ENCODE results near the gene CREB5.

CREB5 gene

DNA sequence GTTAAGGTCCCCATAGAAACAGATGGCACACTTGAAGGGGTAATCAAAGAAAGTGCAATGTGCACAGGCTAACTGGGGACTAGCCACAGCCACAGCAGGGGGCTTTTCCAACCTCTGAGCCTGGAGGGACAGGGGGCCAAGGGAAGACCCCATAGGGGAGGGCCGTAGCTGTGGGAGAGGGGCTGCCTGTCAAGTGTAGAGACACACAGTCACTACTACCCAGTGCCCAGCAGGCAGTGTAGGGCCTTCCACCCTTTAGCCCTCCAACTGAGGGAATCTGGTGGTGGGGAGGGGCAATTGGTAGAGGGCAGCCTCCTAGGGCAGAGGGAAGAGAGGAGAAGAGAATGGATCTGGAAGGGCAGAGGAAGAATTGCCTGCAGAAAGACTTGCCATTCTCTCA lies 54.6 kb downstream of the CREB5 start:
- H3K9me3 Mint-ChIP-seq: no peaks in the 10 kb centered on the region
- H3K4me1 Mint-ChIP-seq (ENCODE audit: low read depth): no peaks in the 10 kb centered on the region
- H3K27ac Mint-ChIP-seq: no peak overlapping the region
- DNase-seq (ENCODE audit: low spot score): no peak
- H3K4me3 Mint-ChIP-seq: no peak overlapping the region
- no peaks in the 10 kb centered on the region for H3K27me3 Mint-ChIP-seq (ENCODE audit: low read depth)
- H3K36me3 Mint-ChIP-seq (ENCODE audit: low read depth): no peaks in the 10 kb centered on the region

DNA sequence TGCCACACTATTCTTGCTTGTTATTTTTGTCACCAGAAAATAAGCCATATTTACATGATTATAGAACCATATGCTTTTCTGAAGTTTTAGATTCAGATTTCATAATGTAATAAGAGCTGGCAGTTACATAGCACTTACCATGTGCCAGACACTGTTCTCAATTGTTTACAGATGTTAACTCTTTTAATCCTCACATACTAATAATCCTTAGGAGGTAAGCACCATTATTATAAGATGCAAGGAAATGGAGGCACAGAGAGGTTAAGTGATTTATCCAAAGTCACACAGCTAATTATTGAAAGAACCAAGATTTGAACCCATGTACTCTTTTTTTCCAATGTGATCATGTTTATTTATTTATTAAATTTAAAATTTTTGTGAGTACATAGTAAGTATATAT lies 57.2 kb downstream of the CREB5 start:
- H3K27me3 Mint-ChIP-seq (ENCODE audit: low read depth): peaks cover 3% of the 10 kb centered on the region
- H3K27ac Mint-ChIP-seq: no peak overlapping the region
- H3K4me1 Mint-ChIP-seq (ENCODE audit: low read depth): no peaks in the 10 kb centered on the region
- no peak overlapping the region for H3K4me3 Mint-ChIP-seq
- no peaks in the 10 kb centered on the region for H3K9me3 Mint-ChIP-seq
- H3K36me3 Mint-ChIP-seq (ENCODE audit: low read depth): no peaks in the 10 kb centered on the region
- DNase-seq (ENCODE audit: low spot score): no peak

DNA sequence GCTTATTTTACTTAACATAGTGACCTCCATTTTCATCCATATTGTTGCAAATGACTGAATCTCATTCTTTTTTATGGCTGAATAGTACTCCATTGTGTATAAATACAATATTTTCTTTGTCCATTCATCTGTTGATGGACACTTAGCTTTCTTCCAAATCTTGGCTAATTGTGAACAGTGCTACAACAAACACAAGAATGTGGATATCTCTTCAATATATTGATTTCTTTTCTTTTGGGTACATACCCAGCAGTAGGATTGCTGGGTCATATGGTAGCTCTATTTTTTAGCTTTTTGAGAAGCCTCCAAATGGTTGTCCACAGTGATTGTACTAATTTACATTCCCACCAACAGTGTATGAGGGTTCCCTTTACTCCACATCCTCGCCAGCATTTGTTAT lies 58.0 kb downstream of the CREB5 start:
- Mint-ChIP-seq H3K27me3 (ENCODE audit: low read depth) (peaks cover 3% of the 10 kb centered on the region), H3K27ac (no peak overlapping the region), H3K4me3 (no peak overlapping the region), H3K9me3 (no peaks in the 10 kb centered on the region), H3K36me3 (ENCODE audit: low read depth) (no peaks in the 10 kb centered on the region), H3K4me1 (ENCODE audit: low read depth) (no peaks in the 10 kb centered on the region)
- DNase-seq (ENCODE audit: low spot score): no peak

DNA sequence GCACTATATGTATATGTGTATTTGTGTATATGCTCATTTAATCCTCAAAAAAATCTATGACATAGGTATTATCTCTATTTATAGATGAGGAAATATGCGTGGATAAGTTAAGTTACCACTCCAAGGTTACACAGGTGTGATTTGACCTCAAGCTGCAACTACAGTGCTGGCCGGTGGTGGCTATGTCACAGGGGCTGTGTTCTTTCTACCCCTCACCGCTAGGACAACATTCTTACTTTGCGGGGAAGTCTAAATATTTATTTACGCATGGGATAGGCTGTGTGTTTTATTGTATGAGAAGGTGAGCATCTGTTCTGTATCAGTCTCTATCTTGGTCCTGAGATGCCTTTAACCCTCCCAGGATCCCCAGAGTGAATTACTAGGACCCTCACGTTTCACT lies 60.0 kb downstream of the CREB5 start:
- H3K9me3 Mint-ChIP-seq: no peaks in the 10 kb centered on the region
- peaks cover 3% of the 10 kb centered on the region for H3K27me3 Mint-ChIP-seq (ENCODE audit: low read depth)
- no peaks in the 10 kb centered on the region for H3K36me3 Mint-ChIP-seq (ENCODE audit: low read depth)
- no peak overlapping the region for H3K27ac Mint-ChIP-seq
- H3K4me1 Mint-ChIP-seq (ENCODE audit: low read depth): no peaks in the 10 kb centered on the region
- no peak overlapping the region for H3K4me3 Mint-ChIP-seq
- DNase-seq (ENCODE audit: low spot score): no peak

DNA sequence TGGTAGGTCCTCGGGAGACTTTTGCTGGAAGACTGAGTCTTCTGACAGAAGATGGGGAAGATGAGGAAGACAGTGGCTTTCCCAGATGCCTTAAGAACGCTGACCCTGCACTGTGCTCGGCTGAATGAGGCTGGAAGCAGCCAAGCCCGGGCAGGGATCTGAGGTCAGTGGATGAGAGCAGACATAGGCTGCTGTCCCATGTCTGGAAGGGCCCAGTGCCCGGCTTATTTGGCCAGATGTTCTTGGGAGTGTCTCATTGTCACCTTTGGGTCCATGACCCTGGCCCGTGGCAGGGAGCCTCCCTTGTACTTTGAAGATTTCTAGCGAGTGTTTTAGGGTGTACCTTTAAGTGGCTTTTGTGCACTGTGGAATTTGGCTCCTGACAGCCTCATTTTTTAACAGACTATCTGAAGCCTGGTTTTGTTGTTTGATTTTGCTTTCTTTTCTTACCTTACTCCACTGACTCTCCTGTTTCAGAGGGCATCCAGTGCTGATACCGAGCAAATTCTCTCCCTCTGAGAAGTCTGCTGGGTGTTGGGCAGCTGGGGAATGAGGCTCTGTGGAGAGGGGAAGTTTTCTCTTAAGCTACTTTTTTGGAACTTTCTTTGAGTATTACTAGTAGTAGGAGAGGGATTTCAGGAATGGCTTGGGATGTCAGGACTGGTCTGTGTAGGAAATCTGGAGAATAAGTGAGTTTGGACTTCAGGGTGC lies 61.4 kb downstream of the CREB5 start:
- Mint-ChIP-seq H3K27ac (no peak overlapping the region), H3K27me3 (ENCODE audit: low read depth) (peaks cover 3% of the 10 kb centered on the region), H3K36me3 (ENCODE audit: low read depth) (no peaks in the 10 kb centered on the region), H3K9me3 (no peaks in the 10 kb centered on the region), H3K4me3 (no peak overlapping the region), H3K4me1 (ENCODE audit: low read depth) (no peaks in the 10 kb centered on the region)
- DNase-seq (ENCODE audit: low spot score): no peak

DNA sequence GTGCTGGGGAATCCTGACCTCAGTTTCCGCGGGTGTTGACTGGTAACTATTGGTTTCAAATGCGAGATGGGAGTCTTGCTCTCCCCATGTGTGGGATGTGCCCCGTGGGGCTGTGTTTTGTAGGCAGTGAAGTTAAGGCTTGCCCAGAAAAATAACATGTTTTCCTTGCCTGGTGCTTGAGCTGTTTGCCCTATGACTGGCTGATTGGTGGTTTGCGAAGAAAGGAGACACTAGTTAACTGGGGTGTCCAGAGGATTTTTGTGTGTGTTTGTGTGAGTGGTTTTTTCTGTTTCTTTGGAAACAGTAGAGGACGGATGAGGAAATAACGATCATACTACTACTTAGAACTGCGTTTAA lies 61.9 kb downstream of the CREB5 start:
- no peak for DNase-seq (ENCODE audit: low spot score)
- Mint-ChIP-seq H3K36me3 (ENCODE audit: low read depth) (no peaks in the 10 kb centered on the region), H3K4me3 (no peak overlapping the region), H3K4me1 (ENCODE audit: low read depth) (no peaks in the 10 kb centered on the region), H3K9me3 (no peaks in the 10 kb centered on the region), H3K27me3 (ENCODE audit: low read depth) (peaks cover 3% of the 10 kb centered on the region), H3K27ac (no peak overlapping the region)

DNA sequence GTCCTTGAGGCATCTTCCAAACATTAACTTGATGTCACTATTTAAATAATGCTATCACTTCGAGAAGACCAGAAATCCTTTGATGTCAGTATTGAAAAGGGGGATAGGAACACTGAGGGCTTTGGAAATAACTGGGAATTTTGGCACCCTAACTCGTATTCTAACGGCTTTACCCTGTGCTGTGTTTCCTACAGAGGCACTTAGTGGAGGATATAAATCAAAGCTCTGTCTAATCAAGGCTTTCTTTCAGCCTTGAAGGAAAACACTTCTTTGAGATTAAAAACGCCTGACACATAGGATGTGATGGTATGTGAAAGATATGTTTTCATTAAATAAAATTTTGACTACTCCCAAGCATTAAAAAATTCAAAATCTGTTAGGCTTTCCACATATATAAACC lies 62.3 kb downstream of the CREB5 start:
- Mint-ChIP-seq H3K36me3 (ENCODE audit: low read depth) (no peaks in the 10 kb centered on the region), H3K9me3 (no peaks in the 10 kb centered on the region), H3K4me1 (ENCODE audit: low read depth) (no peaks in the 10 kb centered on the region), H3K27me3 (ENCODE audit: low read depth) (peaks cover 3% of the 10 kb centered on the region), H3K27ac (no peak overlapping the region), H3K4me3 (no peak overlapping the region)
- DNase-seq (ENCODE audit: low spot score): no peak

DNA sequence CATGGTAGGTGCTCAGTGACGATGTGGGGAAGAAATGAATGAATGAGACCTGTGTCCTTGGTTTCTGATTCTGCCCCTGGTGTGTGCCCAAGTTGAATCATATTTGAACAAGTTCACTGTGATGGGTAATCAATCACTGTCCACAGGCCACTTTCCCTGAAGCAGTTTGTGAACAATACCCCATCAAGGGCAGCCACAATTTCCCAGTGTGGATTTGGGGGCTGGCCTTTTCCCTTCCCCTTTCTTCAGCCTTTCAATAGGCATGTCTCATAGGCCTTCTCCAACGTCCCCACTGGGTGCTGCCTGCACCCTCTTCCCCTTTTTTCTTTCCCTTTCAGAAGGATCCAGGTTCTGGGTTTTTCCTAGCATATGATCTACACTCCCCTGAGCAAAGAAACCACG lies 64.7 kb downstream of the CREB5 start:
- Mint-ChIP-seq H3K27me3 (ENCODE audit: low read depth) (peaks cover 14% of the 10 kb centered on the region), H3K4me1 (ENCODE audit: low read depth) (peaks cover 2% of the 10 kb centered on the region), H3K27ac (no peak overlapping the region), H3K36me3 (ENCODE audit: low read depth) (no peaks in the 10 kb centered on the region), H3K4me3 (no peak overlapping the region), H3K9me3 (no peaks in the 10 kb centered on the region)
- DNase-seq (ENCODE audit: low spot score): no peak

DNA sequence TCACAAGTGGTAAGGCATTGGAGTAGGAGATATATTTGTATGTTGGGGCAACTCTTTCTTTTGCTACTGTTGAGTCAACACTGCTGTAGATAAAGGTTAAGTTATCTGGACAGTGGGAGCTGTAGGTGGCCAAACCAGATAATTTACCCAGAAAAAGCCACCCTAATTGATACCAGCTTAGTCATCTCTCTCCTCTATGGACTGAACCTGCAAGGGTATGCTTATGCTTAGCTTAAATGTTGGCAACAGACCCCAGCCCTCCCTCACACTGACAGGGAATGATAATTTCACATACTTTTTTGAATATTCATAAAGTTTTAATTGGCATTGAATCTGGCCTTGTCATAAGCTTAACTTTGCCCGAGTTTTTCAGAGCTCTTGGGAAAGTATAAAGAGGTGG lies 66.3 kb downstream of the CREB5 start:
- Mint-ChIP-seq H3K4me1 (ENCODE audit: low read depth) (peaks cover 2% of the 10 kb centered on the region), H3K27ac (no peak overlapping the region), H3K9me3 (no peaks in the 10 kb centered on the region), H3K4me3 (no peak overlapping the region), H3K27me3 (ENCODE audit: low read depth) (peaks cover 15% of the 10 kb centered on the region), H3K36me3 (ENCODE audit: low read depth) (no peaks in the 10 kb centered on the region)
- DNase-seq (ENCODE audit: low spot score): no peak

DNA sequence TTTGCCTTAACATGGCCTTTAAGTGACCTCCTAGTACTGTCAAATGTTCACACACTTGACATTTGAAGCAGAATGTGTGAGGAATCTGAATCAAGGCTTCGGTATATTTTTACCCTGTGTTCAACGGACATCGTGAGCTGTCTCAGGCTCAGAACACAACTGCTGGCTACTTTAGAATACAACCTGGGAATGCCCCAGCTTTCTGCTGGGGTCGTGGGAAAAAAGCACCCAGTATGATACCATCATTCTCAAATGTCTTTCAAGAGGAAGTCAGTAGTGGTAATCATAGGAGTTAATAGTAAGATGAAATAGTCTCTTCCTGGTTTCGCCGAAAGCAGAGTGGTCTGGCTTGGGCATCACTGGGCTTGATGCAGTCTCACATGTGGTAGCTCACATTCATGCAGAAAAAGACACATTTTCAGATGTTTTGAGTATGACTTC lies 67.2 kb downstream of the CREB5 start:
- Mint-ChIP-seq H3K27me3 (ENCODE audit: low read depth) (peaks cover 15% of the 10 kb centered on the region), H3K36me3 (ENCODE audit: low read depth) (no peaks in the 10 kb centered on the region), H3K27ac (no peak overlapping the region), H3K4me3 (no peak overlapping the region), H3K9me3 (no peaks in the 10 kb centered on the region), H3K4me1 (ENCODE audit: low read depth) (peaks cover 2% of the 10 kb centered on the region)
- DNase-seq (ENCODE audit: low spot score): no peak

DNA sequence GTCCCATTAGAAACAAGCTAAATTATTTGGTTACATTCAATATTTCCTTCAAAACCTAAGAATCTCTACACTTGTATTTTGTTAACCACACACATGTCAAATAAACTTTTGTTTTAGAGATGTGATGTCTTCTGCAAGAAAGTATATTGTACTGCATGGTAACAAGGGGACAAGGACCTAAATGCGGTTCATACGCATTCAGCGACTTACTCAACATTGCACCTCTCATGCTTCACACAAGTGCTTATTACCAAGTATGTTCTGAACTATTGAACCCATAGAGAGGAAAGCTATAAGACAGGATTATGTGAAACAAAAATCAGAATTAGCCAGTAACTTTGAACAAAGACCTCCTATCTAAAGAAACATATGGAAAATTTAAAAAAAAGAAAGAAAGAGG lies 68.3 kb downstream of the CREB5 start:
- H3K4me1 Mint-ChIP-seq (ENCODE audit: low read depth): peaks cover 2% of the 10 kb centered on the region
- peaks cover 15% of the 10 kb centered on the region for H3K27me3 Mint-ChIP-seq (ENCODE audit: low read depth)

DNA sequence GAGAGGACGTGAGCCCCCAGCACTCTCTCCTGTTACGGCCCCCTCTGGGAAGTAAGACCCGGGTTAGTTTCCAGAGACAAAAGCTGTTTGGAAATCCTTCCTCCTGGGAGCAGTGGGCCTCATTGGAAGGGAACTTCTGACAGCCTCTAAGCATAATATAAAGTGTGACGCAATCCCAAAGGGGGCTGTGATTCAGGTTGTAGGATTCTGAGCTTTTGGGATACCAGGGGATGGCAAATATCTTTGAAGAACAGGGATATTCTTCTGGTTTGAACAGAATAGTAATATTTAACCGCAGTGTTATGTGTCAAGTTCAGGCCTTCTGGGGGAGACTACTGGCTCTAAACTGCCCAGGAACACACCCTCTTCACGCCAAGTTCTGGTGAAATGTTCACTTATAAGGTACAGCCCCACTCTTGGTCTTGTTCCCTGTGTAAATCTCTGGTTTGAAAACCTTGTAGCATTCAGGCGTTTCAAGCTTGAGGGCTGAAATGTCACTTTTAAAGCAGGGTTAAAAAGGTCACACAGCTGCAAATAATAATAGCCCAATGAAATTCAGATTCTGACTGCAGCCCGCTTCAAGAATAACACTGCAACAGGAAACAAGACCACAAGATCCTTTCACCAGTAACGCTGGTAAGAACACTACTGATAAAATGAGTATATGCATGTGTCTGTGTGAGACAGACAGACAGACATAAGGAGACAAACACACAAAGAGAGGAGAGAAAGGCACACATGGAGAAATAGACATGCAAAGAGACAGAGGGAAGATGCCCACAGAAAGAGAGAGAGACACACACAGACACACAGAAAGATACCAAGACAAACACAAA lies 69.0 kb downstream of the CREB5 start:
- H3K4me3 Mint-ChIP-seq: no peak overlapping the region
- no peaks in the 10 kb centered on the region for H3K36me3 Mint-ChIP-seq (ENCODE audit: low read depth)
- H3K9me3 Mint-ChIP-seq: no peaks in the 10 kb centered on the region
- no peak for DNase-seq (ENCODE audit: low spot score)
- H3K4me1 Mint-ChIP-seq (ENCODE audit: low read depth): peaks cover 2% of the 10 kb centered on the region
- H3K27ac Mint-ChIP-seq: no peak overlapping the region
- peaks cover 15% of the 10 kb centered on the region for H3K27me3 Mint-ChIP-seq (ENCODE audit: low read depth)

More for the DNA sequence above, 68.3 kb downstream of the CREB5 start:
- DNase-seq (ENCODE audit: low spot score): no peak
- Mint-ChIP-seq H3K4me3 (no peak overlapping the region), H3K27ac (no peak overlapping the region), H3K36me3 (ENCODE audit: low read depth) (no peaks in the 10 kb centered on the region), H3K9me3 (no peaks in the 10 kb centered on the region)

DNA sequence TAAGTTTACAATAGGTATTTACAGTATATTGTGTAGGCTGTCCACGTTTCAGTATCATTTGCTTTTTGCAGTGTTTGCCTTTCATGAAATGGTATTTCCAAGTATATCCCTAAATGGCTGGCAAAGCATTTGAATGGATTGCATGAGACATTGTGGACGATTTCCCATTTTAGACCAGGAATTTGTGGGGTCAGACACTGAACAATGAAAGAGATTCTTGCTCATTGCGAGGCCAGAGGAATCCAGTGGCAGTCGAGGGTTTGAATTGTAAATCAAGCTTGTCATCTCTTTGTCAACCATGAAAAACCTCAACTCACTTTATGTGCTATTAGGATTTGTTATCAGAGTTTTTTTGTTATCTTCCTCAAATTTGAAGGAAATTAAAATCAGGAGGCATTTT lies 70.8 kb downstream of the CREB5 start:
- H3K27ac Mint-ChIP-seq: no peak overlapping the region
- H3K4me3 Mint-ChIP-seq: no peak overlapping the region
- H3K36me3 Mint-ChIP-seq (ENCODE audit: low read depth): no peaks in the 10 kb centered on the region
- no peaks in the 10 kb centered on the region for H3K9me3 Mint-ChIP-seq
- peaks cover 2% of the 10 kb centered on the region for H3K4me1 Mint-ChIP-seq (ENCODE audit: low read depth)
- H3K27me3 Mint-ChIP-seq (ENCODE audit: low read depth): peaks cover 15% of the 10 kb centered on the region
- DNase-seq (ENCODE audit: low spot score): no peak

DNA sequence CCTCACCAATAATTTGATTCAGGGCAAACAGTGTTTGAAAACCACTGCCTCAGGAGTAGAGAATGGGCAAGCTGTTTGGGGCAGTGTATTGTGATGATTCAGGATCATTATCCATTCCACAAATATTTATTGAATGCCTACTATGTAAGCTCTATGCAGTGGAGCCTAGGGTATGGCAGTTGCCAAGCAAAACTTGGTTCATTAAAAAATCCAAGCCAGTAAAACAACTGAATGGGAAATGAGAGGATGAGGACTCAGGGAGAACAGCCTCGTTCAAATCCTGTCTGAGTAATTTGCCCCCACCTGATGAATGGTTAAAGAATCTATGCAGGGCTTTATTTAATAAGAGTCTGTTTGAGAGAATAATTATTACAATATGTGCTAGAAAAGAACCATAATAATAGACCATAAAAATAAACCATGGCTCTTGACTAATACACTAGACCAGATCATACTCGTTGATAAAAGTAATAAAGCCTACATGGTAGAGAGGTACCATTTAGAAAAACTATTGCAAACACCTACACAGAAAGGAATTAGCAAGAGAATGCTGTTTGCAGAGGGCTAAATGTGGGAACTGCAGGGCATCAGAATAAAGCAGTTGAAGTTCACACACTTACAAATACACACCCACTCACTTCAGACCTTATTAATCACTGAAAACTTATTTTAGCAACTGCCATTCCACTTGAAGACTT lies 71.7 kb downstream of the CREB5 start:
- Mint-ChIP-seq H3K9me3 (no peaks in the 10 kb centered on the region), H3K27me3 (ENCODE audit: low read depth) (peaks cover 15% of the 10 kb centered on the region), H3K4me1 (ENCODE audit: low read depth) (peaks cover 2% of the 10 kb centered on the region), H3K27ac (no peak overlapping the region), H3K4me3 (no peak overlapping the region), H3K36me3 (ENCODE audit: low read depth) (no peaks in the 10 kb centered on the region)
- no peak for DNase-seq (ENCODE audit: low spot score)

Data from T-helper 2 cell treated with Interferon-gamma antibody and Interleukin-4, amounts not matched to agents 5 μg/mL and 100 μg/mL, for 36 hours (primary cell).